Activated CD8-positive, alpha-beta memory T cell treated with anti-CD3 and anti-CD28 coated beads for 36 hours (primary cell): Measurements from ENCODE around the gene FER. TPM values are rescaled to one million over a fixed set of nuclear protein-coding genes. Genes with fewer than 3 reads are reported as not detected.
"Not testable (repeated sequence)": the region's sequence is repeated elsewhere in the genome, so short reads cannot be mapped to it uniquely, and the experiment has no call there.

Source experiments
- CTCF ChIA-PET: fragments of 350-600 bp; sonication (Branson Sonifier 250); formaldehyde crosslinking; loops from one replicate; lab custom pipeline; 2021; ENCODE audit warnings: antibody characterized with exemption; lab: Charles Lee
- POLR2A ChIA-PET: fragments of 350-600 bp; sonication (Branson Sonifier 250); formaldehyde crosslinking; loops from one replicate; lab custom pipeline; 2021; ENCODE audit warnings: antibody characterized with exemption; lab: Charles Lee
- total RNA-seq, 2 experiments: library from RNA; stranded (reverse); gene quantifications; one replicate each; pipeline ENCODE4 v1.2.3, GENCODE V29; 2021

The FER gene
- 10 to 100 TPM in 1 of 2 experiments, 1 to 10 TPM in 1; 9.8 to 10.3 TPM for total RNA-seq

- ChIA-PET CTCF (interaction anchor here (1.0 kb wide), 1 partner anchor 942 kb away, joined by 3 read pairs; the partner anchor contains the start of gene MAN2A1), POLR2A (interaction anchor here (1.9 kb wide), 1 partner anchor 20 kb away, joined by 8 read pairs; no protein-coding TSS in a partner anchor)
Measured at GRCh38 chr5:108747774-108748400, at the start of gene FER. TSS of gene FER (plus strand) at chr5:108747897. CDS start at chr5:108798183, 50,286 bp downstream.

- CTCF ChIA-PET, result interaction anchor here (0.6 kb wide), 1 partner anchor 162 kb away, joined by 3 read pairs; no protein-coding TSS in a partner anchor
- POLR2A ChIA-PET, result not testable (repeated sequence)
Measured at GRCh38 chr5:108700388-108700787, 47.3 kb upstream of the FER start.

GRCh38 chr5:108700930-108701329 is 46.8 kb upstream of the FER start:
- ChIA-PET CTCF (interaction anchor here (0.6 kb wide), 1 partner anchor 162 kb away, joined by 3 read pairs; no protein-coding TSS in a partner anchor), POLR2A (interaction anchor here (0.7 kb wide), 1 partner anchor 1079 kb away, joined by 3 read pairs; no protein-coding TSS in a partner anchor)

- CTCF ChIA-PET, result no interaction called here
- POLR2A ChIA-PET, result no interaction called here
Measured at GRCh38 chr5:108702546-108702945, 45.2 kb upstream of the FER start.

GRCh38 chr5:108703313-108703712 is 44.4 kb upstream of the FER start:
- ChIA-PET POLR2A (no interaction called here), CTCF (no interaction called here)

GRCh38 chr5:108707141-108707540 is 40.6 kb upstream of the FER start:
- POLR2A ChIA-PET, result no interaction called here
- CTCF ChIA-PET, result interaction anchor here (0.6 kb wide), 1 partner anchor 166 kb away, joined by 4 read pairs; no protein-coding TSS in a partner anchor

- ChIA-PET POLR2A (interaction anchor here (0.6 kb wide), 1 partner anchor 697 kb away, joined by 4 read pairs; no protein-coding TSS in a partner anchor), CTCF (no interaction called here)
Measured at GRCh38 chr5:108711898-108712297, 35.8 kb upstream of the FER start.

GRCh38 chr5:108715408-108715807 is 32.3 kb upstream of the FER start:
- CTCF ChIA-PET, result no interaction called here
- POLR2A ChIA-PET, result no interaction called here

- CTCF ChIA-PET, result no interaction called here
- POLR2A ChIA-PET, result no interaction called here
Measured at GRCh38 chr5:108720391-108720790, 27.3 kb upstream of the FER start.

- CTCF ChIA-PET, result no interaction called here
- POLR2A ChIA-PET, result no interaction called here
Measured at GRCh38 chr5:108726446-108727235, 21.1 kb upstream of the FER start.

- CTCF ChIA-PET, result no interaction called here
- POLR2A ChIA-PET, result interaction anchor here (2.0 kb wide), 1 partner anchor 21 kb away, joined by 8 read pairs; the partner anchor contains the start of gene FER
Measured at GRCh38 chr5:108727236-108727650, 20.5 kb upstream of the FER start.

- CTCF ChIA-PET, result interaction anchor here (0.8 kb wide), 1 partner anchor 10 kb away, joined by 3 read pairs; no protein-coding TSS in a partner anchor
- POLR2A ChIA-PET, result interaction anchor here (2.0 kb wide), 1 partner anchor 20 kb away, joined by 8 read pairs; the partner anchor contains the start of gene FER
Measured at GRCh38 chr5:108727651-108728565, 19.8 kb upstream of the FER start.

GRCh38 chr5:108728566-108729241 is 19.0 kb upstream of the FER start:
- POLR2A ChIA-PET, result interaction anchor here (0.6 to 2.0 kb wide), 2 partner anchors 19 to 41 kb away, joined by 4 to 8 read pairs; partner anchors contain the start of gene FER

GRCh38 chr5:108729242-108729615 is 18.5 kb upstream of the FER start:
- ChIA-PET CTCF (no interaction called here), POLR2A (interaction anchor here (0.6 to 2.0 kb wide), 2 partner anchors 19 to 41 kb away, joined by 4 to 8 read pairs; partner anchors contain the start of gene FER)

More at GRCh38 chr5:108728566-108729241, 19.0 kb upstream of the FER start:
- CTCF ChIA-PET, result interaction anchor here (0.8 kb wide), 1 partner anchor 10 kb away, joined by 3 read pairs; no protein-coding TSS in a partner anchor

GRCh38 chr5:108730617-108731340 is 16.9 kb upstream of the FER start:
- CTCF ChIA-PET, result no interaction called here
- POLR2A ChIA-PET, result no interaction called here

- ChIA-PET CTCF (no interaction called here), POLR2A (no interaction called here)
Measured at GRCh38 chr5:108735790-108736189, 11.9 kb upstream of the FER start.

GRCh38 chr5:108736855-108737254 is 10.8 kb upstream of the FER start:
- ChIA-PET CTCF (no interaction called here), POLR2A (no interaction called here)
